Measurements from ENCODE around the gene PAGR1.
"Not testable (repeated sequence)": the region's sequence is repeated elsewhere in the genome, so short reads cannot be mapped to it uniquely, and the experiment has no call there.

Gene PAGR1

GRCh38 chr16:29863669-29863984 lies 47.7 kb downstream of the PAGR1 start:
- ATAC-seq (replicated peaks): no peak
- Mint-ChIP-seq H3K4me3 (peak overlapping the region; percentile 96 to 97), H3K36me3 (peaks cover 18 to 21% of the 10 kb centered on the region in 2 donors)

GRCh38 chr16:29864205-29864604 lies 48.3 kb downstream of the PAGR1 start:
- DNase-seq (no peak), ATAC-seq (replicated peaks) (no peak)
- H3K27me3 Mint-ChIP-seq: peaks cover 0 to 5% of the 10 kb centered on the region in 2 donors
- H3K36me3 Mint-ChIP-seq: peaks cover 13 to 15% of the 10 kb centered on the region in 2 donors
- H3K4me1 Mint-ChIP-seq: peaks cover 14 to 33% of the 10 kb centered on the region in 2 donors
- peak overlapping the region; percentile 67 for H3K27ac Mint-ChIP-seq
- no peaks in the 10 kb centered on the region for H3K9me3 Mint-ChIP-seq
- H3K4me3 Mint-ChIP-seq: no peak overlapping the region

More at GRCh38 chr16:29863669-29863984, 47.7 kb downstream of the PAGR1 start:
- H3K27me3 Mint-ChIP-seq: peaks cover 0 to 5% of the 10 kb centered on the region in 2 donors
- H3K9me3 Mint-ChIP-seq: no peaks in the 10 kb centered on the region
- peak overlapping the region; percentile 99 for H3K27ac Mint-ChIP-seq
- DNase-seq: no peak
- H3K4me1 Mint-ChIP-seq: peaks cover 14 to 33% of the 10 kb centered on the region in 2 donors

DNA sequence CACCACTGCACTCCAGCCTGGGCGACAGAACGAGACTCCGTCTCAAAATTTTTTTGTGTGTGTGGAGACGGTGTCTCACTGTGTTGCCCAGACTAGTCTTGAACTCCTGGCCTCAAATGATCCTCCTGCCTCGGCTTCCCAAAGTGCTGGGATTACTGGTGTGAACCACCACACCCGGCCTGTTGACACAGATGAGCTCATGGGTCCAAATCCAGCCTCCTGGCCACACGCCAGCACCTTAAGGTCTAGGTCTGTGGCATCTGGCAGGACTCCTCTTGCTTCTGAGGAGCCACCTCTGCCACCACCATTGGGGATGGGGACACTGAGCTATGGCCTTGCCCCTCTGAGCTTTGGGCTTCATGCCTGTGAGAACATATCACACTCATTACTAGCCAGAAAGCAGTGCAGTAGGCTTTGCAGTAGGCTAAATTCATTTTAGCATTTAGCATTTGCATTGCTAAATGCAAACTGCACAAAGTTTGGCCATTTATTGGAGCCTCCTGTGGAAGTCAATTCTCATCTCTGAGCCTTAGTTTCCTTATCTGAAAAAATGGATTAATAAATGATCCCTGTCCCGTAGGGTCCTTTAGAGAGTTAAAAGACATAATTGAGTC lies 52.6 kb downstream of the PAGR1 start:
- Mint-ChIP-seq H3K27me3 (peaks cover 0 to 5% of the 10 kb centered on the region in 2 donors), H3K9me3 (no peaks in the 10 kb centered on the region), H3K36me3 (no peaks in the 10 kb centered on the region), H3K4me3 (no peak overlapping the region), H3K27ac (no peak overlapping the region), H3K4me1 (peaks cover 2 to 4% of the 10 kb centered on the region in 2 donors)
- ATAC-seq (replicated peaks) (no peak), DNase-seq (no peak)

- H3K9me3 Mint-ChIP-seq; DNase-seq; H3K4me1 Mint-ChIP-seq; H3K27ac Mint-ChIP-seq; H3K4me3 Mint-ChIP-seq; ATAC-seq (replicated peaks); H3K27me3 Mint-ChIP-seq; H3K36me3 Mint-ChIP-seq: not testable (repeated sequence)
Measured at GRCh38 chr16:29869067-29869466, 53.1 kb downstream of the PAGR1 start.
